ENCODE measurements around the gene FAT1. TPM values are rescaled to one million over a fixed set of nuclear protein-coding genes. Genes with fewer than 3 reads are reported as not detected.
A peak's percentile ranks its signal among the peaks of the same experiment; 100 is the strongest.
"Not testable (repeated sequence)": the region's sequence is repeated elsewhere in the genome, so short reads cannot be mapped to it uniquely, and the experiment has no call there.

Gene FAT1, protein sequence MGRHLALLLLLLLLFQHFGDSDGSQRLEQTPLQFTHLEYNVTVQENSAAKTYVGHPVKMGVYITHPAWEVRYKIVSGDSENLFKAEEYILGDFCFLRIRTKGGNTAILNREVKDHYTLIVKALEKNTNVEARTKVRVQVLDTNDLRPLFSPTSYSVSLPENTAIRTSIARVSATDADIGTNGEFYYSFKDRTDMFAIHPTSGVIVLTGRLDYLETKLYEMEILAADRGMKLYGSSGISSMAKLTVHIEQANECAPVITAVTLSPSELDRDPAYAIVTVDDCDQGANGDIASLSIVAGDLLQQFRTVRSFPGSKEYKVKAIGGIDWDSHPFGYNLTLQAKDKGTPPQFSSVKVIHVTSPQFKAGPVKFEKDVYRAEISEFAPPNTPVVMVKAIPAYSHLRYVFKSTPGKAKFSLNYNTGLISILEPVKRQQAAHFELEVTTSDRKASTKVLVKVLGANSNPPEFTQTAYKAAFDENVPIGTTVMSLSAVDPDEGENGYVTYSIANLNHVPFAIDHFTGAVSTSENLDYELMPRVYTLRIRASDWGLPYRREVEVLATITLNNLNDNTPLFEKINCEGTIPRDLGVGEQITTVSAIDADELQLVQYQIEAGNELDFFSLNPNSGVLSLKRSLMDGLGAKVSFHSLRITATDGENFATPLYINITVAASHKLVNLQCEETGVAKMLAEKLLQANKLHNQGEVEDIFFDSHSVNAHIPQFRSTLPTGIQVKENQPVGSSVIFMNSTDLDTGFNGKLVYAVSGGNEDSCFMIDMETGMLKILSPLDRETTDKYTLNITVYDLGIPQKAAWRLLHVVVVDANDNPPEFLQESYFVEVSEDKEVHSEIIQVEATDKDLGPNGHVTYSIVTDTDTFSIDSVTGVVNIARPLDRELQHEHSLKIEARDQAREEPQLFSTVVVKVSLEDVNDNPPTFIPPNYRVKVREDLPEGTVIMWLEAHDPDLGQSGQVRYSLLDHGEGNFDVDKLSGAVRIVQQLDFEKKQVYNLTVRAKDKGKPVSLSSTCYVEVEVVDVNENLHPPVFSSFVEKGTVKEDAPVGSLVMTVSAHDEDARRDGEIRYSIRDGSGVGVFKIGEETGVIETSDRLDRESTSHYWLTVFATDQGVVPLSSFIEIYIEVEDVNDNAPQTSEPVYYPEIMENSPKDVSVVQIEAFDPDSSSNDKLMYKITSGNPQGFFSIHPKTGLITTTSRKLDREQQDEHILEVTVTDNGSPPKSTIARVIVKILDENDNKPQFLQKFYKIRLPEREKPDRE (N-terminal part only)
- 78.0 and 88.9 TPM in 2 replicates for total RNA-seq (2014; rRNA removed; shearing (Covaris generic))
- polyA plus RNA-seq (2015; cell fraction: cytosol; rRNA removed), result 75.3 and 95.6 TPM in 2 replicates
- polyA plus RNA-seq (2015; cell fraction: nucleus; rRNA removed), result 49.3 and 50.5 TPM in 2 replicates

GRCh38 chr4:186723292-186724057 is at the start of gene FAT1:
TSS of gene FAT1 (minus strand) at chr4:186723856. CDS start at chr4:186709827, 14,029 bp downstream.
- in situ Hi-C loops (cut with HindIII; ENCODE audit: low pct_unique_long_range_greater_than_20kb, low sequenced_read_pairs), result no loop called here
- peak; percentile 59 for DNase-seq (ENCODE audit: low read depth, low spot score)

- DNase-seq (ENCODE audit: low read depth, low spot score), result no peak
These were observed 49.4 kb upstream of the FAT1 start for GRCh38 chr4:186772936-186773487.

DNA sequence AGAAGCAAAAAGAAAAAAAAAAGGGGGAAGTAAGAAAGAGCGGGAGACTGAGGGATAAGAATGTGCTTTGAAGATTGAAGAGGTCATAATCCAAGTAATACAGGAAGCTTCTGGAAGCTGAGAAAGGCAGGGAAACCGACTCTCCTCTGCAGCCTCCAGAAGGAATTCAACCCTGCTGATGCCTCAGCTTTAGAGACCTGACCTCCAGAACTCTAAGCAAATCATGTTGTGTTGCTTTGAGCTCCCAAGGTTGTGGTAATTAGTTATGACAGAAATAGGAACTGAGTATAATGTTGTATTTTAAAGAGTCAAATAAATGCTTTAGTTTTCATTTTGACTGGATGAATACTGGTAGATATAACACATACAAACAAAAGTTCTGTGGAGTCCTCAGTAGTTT is 48.0 kb upstream of the FAT1 start:
- in situ Hi-C loops (cut with HindIII; ENCODE audit: low pct_unique_long_range_greater_than_20kb, low sequenced_read_pairs), result no loop called here
- no peak for DNase-seq (ENCODE audit: low read depth, low spot score)

More at GRCh38 chr4:186772936-186773487, 49.4 kb upstream of the FAT1 start:
- in situ Hi-C loops (cut with HindIII; ENCODE audit: low pct_unique_long_range_greater_than_20kb, low sequenced_read_pairs), result no loop called here

DNA sequence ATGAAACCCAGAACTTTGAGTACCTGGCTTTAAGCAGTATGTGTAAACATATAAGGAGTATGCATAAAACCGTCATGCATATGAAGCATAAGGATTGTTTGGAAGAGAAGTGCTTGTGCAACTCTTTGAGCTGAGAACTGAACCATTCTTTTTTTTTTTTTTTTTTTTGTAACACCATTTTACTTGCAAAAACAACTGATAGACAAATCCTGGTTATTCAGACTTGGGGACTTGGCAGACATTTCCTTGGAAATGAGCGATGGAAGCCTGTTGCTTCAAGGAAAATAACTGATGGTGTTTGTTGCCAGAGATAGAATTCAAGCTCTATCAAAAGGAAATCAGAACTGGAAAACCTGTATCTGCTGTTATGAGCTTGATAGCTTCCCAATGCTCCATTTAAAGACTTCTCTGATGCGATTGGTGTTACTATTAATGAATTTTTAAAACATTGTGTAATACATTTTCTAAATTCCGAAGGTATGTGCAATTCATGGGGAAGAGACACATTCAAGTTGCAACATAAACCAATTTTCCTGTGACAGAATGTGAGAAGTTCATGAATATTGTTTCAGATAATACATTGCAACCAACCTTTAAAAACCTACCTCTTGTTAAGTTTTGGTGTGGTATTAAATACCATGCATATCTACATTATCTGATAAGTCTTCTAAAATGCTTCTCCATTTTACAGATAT is 47.0 kb upstream of the FAT1 start:
- DNase-seq (ENCODE audit: low read depth, low spot score), result no peak
- in situ Hi-C loops (cut with HindIII; ENCODE audit: low pct_unique_long_range_greater_than_20kb, low sequenced_read_pairs), result no loop called here

DNA sequence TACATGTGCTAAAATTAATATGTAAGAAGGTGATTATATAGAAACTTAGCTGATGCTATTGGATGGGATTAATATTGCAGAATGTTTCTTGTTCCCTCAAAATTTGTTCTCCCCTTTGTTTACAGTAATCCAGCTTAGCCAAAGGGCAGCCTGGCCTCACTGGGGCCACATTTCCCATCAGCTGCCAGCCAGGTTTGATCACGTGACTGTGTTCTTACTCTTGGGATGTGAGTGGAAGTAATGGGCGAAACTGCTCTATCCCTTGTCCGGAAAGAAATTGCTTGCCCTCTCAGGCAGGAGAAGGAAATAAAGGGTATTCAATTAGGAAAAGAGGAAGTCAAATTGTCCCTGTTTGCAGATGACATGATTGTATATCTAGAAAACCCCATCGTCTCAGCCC is 44.1 kb upstream of the FAT1 start:
- no peak for DNase-seq (ENCODE audit: low read depth, low spot score)
- in situ Hi-C loops (cut with HindIII; ENCODE audit: low pct_unique_long_range_greater_than_20kb, low sequenced_read_pairs), result no loop called here

GRCh38 chr4:186765673-186766546 is 42.3 kb upstream of the FAT1 start:
- DNase-seq (ENCODE audit: low read depth, low spot score), result no peak

GRCh38 chr4:186765138-186765537 is 41.5 kb upstream of the FAT1 start:
- DNase-seq (ENCODE audit: low read depth, low spot score), result peak; percentile 49
- in situ Hi-C loops (cut with HindIII; ENCODE audit: low pct_unique_long_range_greater_than_20kb, low sequenced_read_pairs), result no loop called here

More at GRCh38 chr4:186765673-186766546, 42.3 kb upstream of the FAT1 start:
- in situ Hi-C loops (cut with HindIII; ENCODE audit: low pct_unique_long_range_greater_than_20kb, low sequenced_read_pairs), result no loop called here

DNA sequence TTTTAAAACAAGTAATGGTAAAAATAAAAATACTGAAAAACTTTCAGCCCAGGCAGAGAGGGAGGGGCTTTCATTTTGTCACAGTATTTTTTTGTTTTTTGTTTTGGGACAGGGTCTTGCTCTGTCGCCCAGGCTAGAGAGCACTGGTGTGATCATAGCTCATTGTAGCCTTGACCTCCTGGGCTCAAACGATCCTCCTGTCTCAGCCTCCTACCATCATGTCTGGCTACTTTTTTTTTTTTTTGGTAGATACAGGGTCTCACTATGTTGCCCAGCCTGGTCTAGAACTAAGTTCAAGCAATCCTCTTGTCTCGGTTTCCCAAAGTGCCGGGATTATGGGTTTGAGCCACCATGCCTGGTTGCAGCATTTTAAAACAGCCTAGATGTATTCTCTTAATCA is 40.8 kb upstream of the FAT1 start:
- no peak for DNase-seq (ENCODE audit: low read depth, low spot score)
- in situ Hi-C loops (cut with HindIII; ENCODE audit: low pct_unique_long_range_greater_than_20kb, low sequenced_read_pairs), result no loop called here

DNA sequence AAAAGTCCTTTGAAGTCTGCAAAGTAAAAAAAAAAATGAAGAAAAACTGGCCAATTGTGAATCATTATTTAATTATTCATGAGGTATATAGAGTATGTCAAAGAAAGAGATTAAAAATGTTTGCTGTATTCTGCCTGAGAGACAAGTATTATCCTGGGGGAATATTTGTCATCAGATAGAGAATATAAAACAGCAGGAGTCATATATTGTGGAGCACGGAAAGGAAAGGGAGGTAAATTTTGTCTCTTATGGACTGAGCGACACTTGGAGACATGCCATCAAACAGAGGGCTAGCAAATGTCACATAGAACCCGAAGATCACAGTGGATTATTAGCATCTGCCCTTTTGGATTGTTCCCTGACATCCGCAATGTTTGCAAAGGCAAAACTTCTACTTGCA is 39.2 kb upstream of the FAT1 start:
- no peak for DNase-seq (ENCODE audit: low read depth, low spot score)
- in situ Hi-C loops (cut with HindIII; ENCODE audit: low pct_unique_long_range_greater_than_20kb, low sequenced_read_pairs), result no loop called here

- in situ Hi-C loops (cut with HindIII; ENCODE audit: low pct_unique_long_range_greater_than_20kb, low sequenced_read_pairs), result no loop called here
- DNase-seq (ENCODE audit: low read depth, low spot score), result no peak
These were observed 38.7 kb upstream of the FAT1 start for GRCh38 chr4:186762361-186762760.

DNA sequence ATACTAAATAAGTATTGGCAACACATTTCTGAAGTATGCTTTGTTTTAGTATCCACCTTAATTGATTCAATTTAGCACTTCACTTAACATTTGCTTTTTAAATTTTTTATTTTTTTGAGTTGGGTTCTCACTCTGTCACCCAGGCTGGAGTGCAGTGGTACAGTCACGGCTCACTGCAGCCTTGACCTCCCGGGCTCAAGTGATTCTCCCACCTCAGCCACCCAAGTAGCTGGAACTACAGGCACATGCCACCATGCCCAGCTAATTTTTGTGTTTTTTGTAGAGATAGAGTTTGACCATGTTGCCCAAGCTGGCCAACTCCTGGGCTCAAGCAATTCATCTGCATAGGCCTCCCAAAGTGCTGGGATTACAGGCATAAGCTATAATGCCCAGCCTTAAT is 38.3 kb upstream of the FAT1 start:
- DNase-seq (ENCODE audit: low read depth, low spot score), result not testable (repeated sequence)

GRCh38 chr4:186761393-186761792 is 37.7 kb upstream of the FAT1 start:
- no peak for DNase-seq (ENCODE audit: low read depth, low spot score)
- in situ Hi-C loops (cut with HindIII; ENCODE audit: low pct_unique_long_range_greater_than_20kb, low sequenced_read_pairs), result no loop called here

More for the DNA sequence above, 38.3 kb upstream of the FAT1 start:
- in situ Hi-C loops (cut with HindIII; ENCODE audit: low pct_unique_long_range_greater_than_20kb, low sequenced_read_pairs), result not testable (repeated sequence)

GRCh38 chr4:186760576-186760975 is 36.9 kb upstream of the FAT1 start:
- DNase-seq (ENCODE audit: low read depth, low spot score), result no peak
- in situ Hi-C loops (cut with HindIII; ENCODE audit: low pct_unique_long_range_greater_than_20kb, low sequenced_read_pairs), result no loop called here

DNA sequence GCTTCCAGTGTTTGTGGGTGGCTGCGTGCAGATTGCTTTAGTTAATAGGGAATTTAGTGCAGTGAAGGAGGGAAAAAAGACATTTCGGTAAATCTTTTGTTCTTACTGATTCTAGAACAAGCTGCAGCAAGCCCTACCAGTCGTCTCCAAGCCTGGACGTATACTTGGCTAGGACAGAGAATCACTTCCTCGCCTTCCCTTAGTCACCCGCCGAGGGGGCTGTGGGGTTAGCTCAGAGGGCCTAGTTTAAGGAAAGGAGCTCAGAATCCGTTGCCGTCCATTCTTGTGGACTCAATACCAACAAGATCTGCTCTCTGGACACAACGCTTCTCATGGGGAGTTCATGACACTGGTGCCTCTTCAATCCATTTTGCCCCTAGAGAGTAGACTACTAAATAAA is 36.3 kb upstream of the FAT1 start:
- DNase-seq (ENCODE audit: low read depth, low spot score), result no peak
- in situ Hi-C loops (cut with HindIII; ENCODE audit: low pct_unique_long_range_greater_than_20kb, low sequenced_read_pairs), result no loop called here

DNA sequence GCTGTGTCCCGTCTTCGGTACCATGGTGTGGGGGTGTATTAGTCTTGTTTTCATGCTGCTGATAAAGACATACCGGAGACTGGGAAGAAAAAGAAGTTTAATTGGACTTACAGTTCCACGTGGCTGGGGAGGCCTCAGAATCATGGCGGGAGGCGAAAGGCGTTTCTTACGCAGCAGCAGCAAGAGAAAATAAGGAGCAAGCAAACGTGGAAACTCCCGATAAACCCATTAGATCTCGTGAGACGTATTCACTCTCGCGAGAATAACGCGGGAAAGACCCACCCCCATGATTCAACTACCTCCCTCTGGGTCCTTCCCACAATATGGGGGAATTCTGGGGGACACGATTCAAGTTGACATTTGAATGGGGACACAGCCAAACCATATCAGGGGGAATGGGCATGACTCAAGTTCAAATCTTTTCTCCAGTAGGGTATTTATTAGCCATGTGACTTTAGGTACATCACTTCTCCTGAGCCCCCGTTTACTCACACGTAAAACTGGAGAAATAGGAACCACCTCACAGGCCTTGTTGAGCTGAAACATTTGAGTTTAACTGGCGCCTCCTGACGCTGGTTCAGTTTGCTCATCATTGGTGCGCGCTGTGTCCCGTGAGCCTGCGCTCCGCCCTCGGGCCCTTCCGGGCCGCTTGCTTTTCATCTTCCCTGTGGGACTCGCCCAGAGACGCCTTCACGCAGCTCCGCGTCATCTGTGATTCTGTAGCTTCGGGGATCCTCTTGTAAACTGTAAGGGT is 35.5 kb upstream of the FAT1 start:
- DNase-seq (ENCODE audit: low read depth, low spot score), result no peak
- in situ Hi-C loops (cut with HindIII; ENCODE audit: low pct_unique_long_range_greater_than_20kb, low sequenced_read_pairs), result no loop called here
